WERI-Rb-1 (cell line): ENCODE measurements around the gene MESD.

Experiments used
- DNase-seq: peaks from one replicate; pipeline ENCODE4 v3.0.0-alpha.2; 2020
- H3K27ac ChIP-seq: fragments of 250-450 bp; sonication (Bioruptor Pico); 2 replicates; pipeline ENCODE4 v1.5.1; 2020; ENCODE audit warnings: mild to moderate bottlenecking, moderate library complexity
- H3K27me3 ChIP-seq: fragments of 250-450 bp; sonication (Bioruptor Pico); 2 replicates; pipeline ENCODE4 v1.5.1; 2021; ENCODE audit warnings: mild to moderate bottlenecking, low read depth, moderate library complexity; ENCODE audit not compliant: insufficient read depth, severe bottlenecking
- H3K36me3 ChIP-seq: fragments of 250-450 bp; sonication (Bioruptor Pico); 2 replicates; pipeline ENCODE4 v1.5.1; 2020; ENCODE audit warnings: mild to moderate bottlenecking, moderate library complexity
- H3K4me3 ChIP-seq: 2 replicates; pipeline ENCODE4 v1.5.1; 2011; ENCODE audit warnings: low read depth, mild to moderate bottlenecking, control low read depth, low read length
- H3K9me3 ChIP-seq: fragments of 250-450 bp; sonication (Bioruptor Pico); 2 replicates; pipeline ENCODE4 v1.5.1; 2021; ENCODE audit warnings: mild to moderate bottlenecking, moderate library complexity; ENCODE audit not compliant: severe bottlenecking
- CTCF ChIP-seq: IDR thresholded peaks from 2 replicates; pipeline ENCODE4 v1.5.1; 2011; ENCODE audit warnings: low read depth, mild to moderate bottlenecking, control low read depth, inconsistent platforms, low read length

Gene MESD

DNA sequence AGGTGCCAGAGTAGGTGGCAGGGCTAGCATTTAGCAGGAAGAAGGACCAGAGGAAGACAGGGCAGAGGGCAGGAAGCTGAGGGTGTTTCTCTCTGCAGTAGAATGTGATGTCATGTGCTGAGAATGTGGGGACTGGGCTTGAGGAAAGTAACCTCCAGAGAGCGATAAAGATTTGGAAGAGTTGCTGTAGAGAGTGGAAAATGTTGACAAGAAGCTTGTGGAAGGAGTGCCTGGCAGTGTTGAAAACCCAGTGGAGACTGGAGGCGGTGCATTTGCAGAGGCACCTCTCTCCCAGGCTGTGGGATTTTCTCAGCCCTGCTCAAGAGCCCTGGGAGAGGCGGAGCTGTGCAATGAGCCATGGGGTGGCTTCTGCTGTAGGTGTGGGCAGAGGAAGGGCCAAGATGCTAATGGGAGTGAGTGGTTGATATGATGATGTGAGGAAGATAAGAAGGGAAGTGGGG lies 54.8 kb downstream of the MESD start:
- Histone ChIP-seq H3K27me3 (no peaks in the 10 kb centered on the region), H3K27ac (no peak overlapping the region), H3K4me3 (no peak overlapping the region), H3K36me3 (no peaks in the 10 kb centered on the region), H3K9me3 (no peaks in the 10 kb centered on the region)
- TF ChIP-seq CTCF: no peak
- DNase-seq: no peak

DNA sequence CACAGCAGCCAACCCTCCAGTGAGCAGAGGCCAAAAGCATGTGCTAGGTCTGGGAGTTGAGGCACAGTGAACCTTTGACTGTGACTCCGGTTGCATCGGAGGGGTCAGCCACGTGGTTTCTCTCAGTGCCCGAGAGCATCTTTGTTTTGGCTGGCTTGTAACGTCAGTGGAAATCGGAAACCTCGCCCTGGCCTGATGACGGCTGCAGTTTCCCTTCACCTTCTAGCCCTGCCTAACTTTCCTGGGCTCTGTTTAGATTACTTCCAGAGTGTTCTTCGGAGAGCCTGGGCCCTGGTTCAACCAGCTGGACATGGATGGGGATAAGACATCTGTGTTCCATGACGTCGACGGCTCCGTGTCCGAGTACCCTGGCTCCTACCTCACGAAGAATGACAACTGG lies 56.6 kb downstream of the MESD start:
- no peak for TF ChIP-seq CTCF
- H3K27ac ChIP-seq: no peak overlapping the region
- H3K27me3 ChIP-seq: no peaks in the 10 kb centered on the region
- no peaks in the 10 kb centered on the region for H3K9me3 ChIP-seq
- DNase-seq: no peak
- no peak overlapping the region for H3K4me3 ChIP-seq
- H3K36me3 ChIP-seq: no peaks in the 10 kb centered on the region

- H3K27ac ChIP-seq: no peak overlapping the region
- TF ChIP-seq CTCF: no peak
- H3K36me3 ChIP-seq: no peaks in the 10 kb centered on the region
- DNase-seq: peak; percentile 20
- H3K4me3 ChIP-seq: no peak overlapping the region
- H3K9me3 ChIP-seq: no peaks in the 10 kb centered on the region
- no peaks in the 10 kb centered on the region for H3K27me3 ChIP-seq
These were observed 57.2 kb downstream of the MESD start for GRCh38 chr15:80932513-80932815.

DNA sequence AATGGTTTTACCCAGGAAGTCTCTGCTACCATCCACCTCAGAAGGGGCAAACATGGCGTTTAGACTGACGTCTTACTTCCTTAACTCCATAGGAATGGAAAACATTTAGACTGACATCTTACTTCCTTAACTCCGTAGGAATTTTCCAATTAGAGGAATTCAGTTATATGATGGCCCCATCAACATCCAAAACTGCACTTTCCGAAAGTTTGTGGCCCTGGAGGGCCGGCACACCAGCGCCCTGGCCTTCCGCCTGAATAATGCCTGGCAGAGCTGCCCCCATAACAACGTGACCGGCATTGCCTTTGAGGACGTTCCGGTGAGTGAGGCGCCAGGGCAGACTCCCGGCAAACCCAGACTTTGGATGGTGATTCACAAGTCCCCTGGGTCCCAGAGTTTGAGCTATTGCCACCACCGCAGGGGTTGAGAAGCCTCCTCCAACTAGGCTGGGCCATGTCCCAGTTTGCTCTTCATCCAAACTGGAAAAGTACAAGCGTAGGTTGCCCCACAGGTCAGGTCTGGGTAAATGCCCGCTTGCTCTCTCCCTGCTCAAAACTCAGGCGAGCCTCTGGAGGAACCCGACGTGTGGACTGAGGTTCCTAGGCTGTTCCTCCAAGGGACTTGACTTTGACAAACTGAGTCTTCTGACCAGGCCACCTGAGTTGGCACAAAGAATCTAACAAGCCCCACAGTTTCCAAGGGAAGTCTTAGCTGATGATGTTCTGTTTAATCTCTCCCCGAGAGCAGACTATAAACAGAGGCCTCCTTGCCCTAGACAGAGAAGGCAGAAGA lies 57.7 kb downstream of the MESD start:
- no peak for TF ChIP-seq CTCF
- Histone ChIP-seq H3K27me3 (no peaks in the 10 kb centered on the region), H3K4me3 (no peak overlapping the region), H3K27ac (no peak overlapping the region), H3K9me3 (no peaks in the 10 kb centered on the region), H3K36me3 (no peaks in the 10 kb centered on the region)
- no peak for DNase-seq

GRCh38 chr15:80931191-80931590 lies 58.4 kb downstream of the MESD start:
- Histone ChIP-seq H3K27me3 (no peaks in the 10 kb centered on the region), H3K9me3 (no peaks in the 10 kb centered on the region), H3K4me3 (no peak overlapping the region), H3K36me3 (no peaks in the 10 kb centered on the region), H3K27ac (no peak overlapping the region)
- no peak for TF ChIP-seq CTCF
- no peak for DNase-seq

DNA sequence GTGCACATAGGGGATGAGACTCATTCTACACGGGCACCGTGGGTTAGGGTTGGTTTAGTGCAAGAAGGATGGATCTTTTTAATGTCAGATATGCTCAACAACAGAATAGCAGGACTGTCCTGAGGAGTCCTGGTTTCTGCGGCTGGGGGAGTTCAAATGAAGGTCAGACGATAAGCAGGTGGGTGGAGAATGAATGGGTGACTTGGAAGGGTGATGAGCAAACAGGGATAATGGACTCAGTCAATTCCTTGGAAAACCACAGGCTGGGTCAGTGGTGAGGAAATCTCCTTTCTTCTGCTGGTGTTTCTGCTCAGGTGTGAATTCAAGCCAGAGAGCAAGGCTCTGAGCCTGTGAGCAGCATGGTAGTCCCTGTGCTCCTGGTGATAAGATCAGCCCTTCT lies 59.9 kb downstream of the MESD start:
- TF ChIP-seq CTCF: no peak
- no peak for DNase-seq
- Histone ChIP-seq H3K4me3 (no peak overlapping the region), H3K9me3 (no peaks in the 10 kb centered on the region), H3K27ac (no peak overlapping the region), H3K36me3 (no peaks in the 10 kb centered on the region), H3K27me3 (no peaks in the 10 kb centered on the region)
